ENCODE data around the gene TSNAXIP1. TPM values are rescaled to one million over a fixed set of nuclear protein-coding genes. Genes with fewer than 3 reads are reported as not detected.

Gene TSNAXIP1
- total and polyA plus RNA-seq, 9 of the 15 experiments (the other 6 are each of a cell fraction or from before 2014, with no cell fraction given) = 0.03 to 0.24 (median 0.11) TPM; not detected in 4

DNA sequence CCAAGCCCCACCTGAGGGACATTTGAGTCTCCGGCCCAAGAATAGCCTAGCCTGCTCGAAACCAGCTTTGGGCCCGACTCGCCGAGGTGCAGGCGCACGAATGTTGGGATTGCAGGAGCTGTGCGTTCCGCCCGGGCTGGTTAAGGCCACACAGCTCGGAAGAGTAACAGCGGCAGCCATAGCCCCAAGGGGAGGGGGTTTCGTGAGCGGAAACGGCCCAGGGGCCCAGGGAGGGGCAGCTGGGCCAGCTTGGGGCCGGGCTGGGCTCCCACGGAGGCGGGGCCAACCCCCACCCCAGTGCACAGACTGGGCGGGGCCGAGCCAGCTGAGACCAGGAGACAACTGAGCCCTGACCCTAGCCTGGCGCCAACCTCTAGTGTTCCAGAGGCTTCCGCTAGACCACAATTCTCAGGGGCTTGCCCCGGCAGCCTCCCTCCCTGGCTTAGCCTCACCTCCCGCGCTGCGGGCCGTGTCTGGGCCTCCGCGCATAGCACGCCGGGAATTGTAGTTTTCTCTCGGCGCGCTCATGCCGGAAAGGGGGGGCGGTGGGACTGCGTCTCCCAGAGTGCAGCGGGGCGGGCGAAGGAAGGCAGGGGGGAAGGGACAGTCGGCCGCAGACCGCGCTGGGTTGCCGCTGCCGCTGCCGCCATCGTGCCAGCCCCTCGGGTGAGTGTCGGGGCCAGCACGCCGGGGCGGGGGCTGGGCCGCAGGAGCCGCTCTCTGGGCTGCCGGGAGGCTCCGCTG, 39.8 kb downstream of the TSNAXIP1 start, which contains the start of gene NUTF2 (continued):
- TF ChIP-seq REST (IDR thresholded peaks at IDR 0.05; ENCODE audit: borderline replicate concordance) (peak; percentile 66), REST (CRISPR knock-in tag; IDR thresholded peaks at IDR 0.05; ENCODE audit: low read depth) (no peak), ZFP30 (CRISPR knock-in tag; IDR thresholded peaks at IDR 0.05; ENCODE audit: borderline replicate concordance) (no peak), ELF1 (tag; IDR thresholded peaks at IDR 0.05) (peak; percentile 71), SRSF1 (IDR thresholded peaks at IDR 0.05; ENCODE audit: low read depth, low read length) (no peak), ZNF354B (CRISPR knock-in tag; IDR thresholded peaks at IDR 0.05) (no peak), DIDO1 (tag; IDR thresholded peaks at IDR 0.05; ENCODE audit: low read depth) (peak; percentile 38; the same call in 1 of the 2 replicates), RB1 (IDR thresholded peaks at IDR 0.05; ENCODE audit: low read depth) (peak; percentile 52; the same call in 1 of the 2 replicates), ILF3 (IDR thresholded peaks at IDR 0.05; ENCODE audit: borderline replicate concordance) (no peak), ZNF398 (CRISPR knock-in tag; IDR thresholded peaks at IDR 0.05) (no peak), GTF2B (IDR thresholded peaks at IDR 0.05; ENCODE audit: extremely low read depth, insufficient read length) (no peak), EP400 (IDR thresholded peaks at IDR 0.05) (peak; percentile 89), TCF7L2 (IDR thresholded peaks at IDR 0.05; ENCODE audit: low read depth, low read length) (no peak)
- TF ChIP-seq, protein P1, sequence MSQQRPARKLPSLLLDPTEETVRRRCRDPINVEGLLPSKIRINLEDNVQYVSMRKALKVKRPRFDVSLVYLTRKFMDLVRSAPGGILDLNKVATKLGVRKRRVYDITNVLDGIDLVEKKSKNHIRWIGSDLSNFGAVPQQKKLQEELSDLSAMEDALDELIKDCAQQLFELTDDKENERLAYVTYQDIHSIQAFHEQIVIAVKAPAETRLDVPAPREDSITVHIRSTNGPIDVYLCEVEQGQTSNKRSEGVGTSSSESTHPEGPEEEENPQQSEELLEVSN (IDR thresholded peaks at IDR 0.05; ENCODE audit: borderline replicate concordance in 1 of 2, extremely low read depth in 1 of 2, insufficient read depth in 1 of 2, insufficient read length in 1 of 2, low read depth in 1 of 2, low read length in 1 of 2, poor library complexity in 1 of 2, severe bottlenecking in 1 of 2) = peak in 1 of 2 experiments; percentile 64

Measured in K562 (cell line).